Panc1 (cell line): ENCODE data around the gene DAPP1. TPM values are rescaled to one million over a fixed set of nuclear protein-coding genes. Genes with fewer than 3 reads are reported as not detected.

ENCODE experiments used
- ATAC-seq: fragments of 200-7000 bp; cut with Tn5 transposase; 2 replicates; pipeline ENCODE4 v1.9.1; 2020; ENCODE audit warnings: mild to moderate bottlenecking, moderate library complexity
- BruUV-seq: library from RNA; stranded (reverse); fragments of 400-500 nt; replicated peaks from 2 replicates; lab custom pipeline; 2021; lab: Mats Ljungman, UMichigan
- CTCF ChIA-PET: fragments of 300-600 bp; sonication (Branson Sonifier 250); formaldehyde crosslinking; loops from one replicate; lab custom pipeline; 2022; ENCODE audit warnings: antibody characterized with exemption; lab: Charles Lee
- POLR2A ChIA-PET: fragments of 300-600 bp; sonication (Branson Sonifier 250); formaldehyde crosslinking; loops from one replicate; lab custom pipeline; 2022; ENCODE audit warnings: antibody characterized with exemption; lab: Charles Lee
- DNase-seq: peaks from one replicate; pipeline ENCODE4 v3.0.0-alpha.2; 2010; ENCODE audit warnings: low read depth, low spot score
- H3K27ac ChIP-seq: 2 replicates; pipeline ENCODE4 v1.5.1; 2011; ENCODE audit warnings: mild to moderate bottlenecking, low read length, inconsistent platforms
- H3K27me3 ChIP-seq: fragments of 200-500 bp; sonication (Bioruptor generic); 2 replicates; pipeline ENCODE4 v1.6.0; 2014; ENCODE audit warnings: low read length, inconsistent platforms; ENCODE audit not compliant: control insufficient read depth, insufficient read depth
- H3K36me3 ChIP-seq: fragments of 200-500 bp; sonication (Bioruptor generic); 2 replicates; pipeline ENCODE4 v1.5.1; 2014; ENCODE audit warnings: inconsistent platforms, mild to moderate bottlenecking, low read length, moderate library complexity; ENCODE audit not compliant: control insufficient read depth, insufficient read depth
- H3K4me1 ChIP-seq: 2 replicates; pipeline ENCODE4 v1.5.1; 2011; ENCODE audit warnings: inconsistent platforms, mild to moderate bottlenecking, low read length, moderate library complexity; ENCODE audit not compliant: control insufficient read depth, insufficient read depth
- H3K4me3 ChIP-seq, 2 experiments: 2 replicates each; pipeline ENCODE4 v1.5.1; 2011 to 2012; ENCODE audit warnings: low read depth in 2 of 2, low read length in 2 of 2, mild to moderate bottlenecking in 2 of 2, inconsistent platforms in 1 of 2, moderate library complexity in 1 of 2
- H3K9me3 ChIP-seq: fragments of 200-500 bp; sonication (Bioruptor generic); 2 replicates; pipeline ENCODE4 v1.5.1; 2014; ENCODE audit warnings: low read depth, mild to moderate bottlenecking, inconsistent platforms, low read length, moderate library complexity; ENCODE audit not compliant: control insufficient read depth, insufficient read depth
- CTCF ChIP-seq: fragments of 450-650 bp; IDR thresholded peaks from 2 replicates; pipeline ENCODE4 v1.5.1; 2017; ENCODE audit warnings: mild to moderate bottlenecking
- POLR2AphosphoS5 ChIP-seq: IDR thresholded peaks from 2 replicates; pipeline ENCODE4 v1.6.1; 2012; ENCODE audit warnings: mild to moderate bottlenecking, low read depth, low read length, moderate library complexity
- REST ChIP-seq, 2 experiments: IDR thresholded peaks; 2 replicates each; pipeline ENCODE4 v1.6.1; 2011 to 2012; ENCODE audit warnings: low read depth in 2 of 2, control low read depth in 1 of 2, low read length in 1 of 2, mild to moderate bottlenecking in 1 of 2, moderate library complexity in 1 of 2; ENCODE audit not compliant: insufficient read depth in 1 of 2
- SIN3A ChIP-seq: IDR thresholded peaks from 2 replicates; pipeline ENCODE4 v1.6.1; 2012; ENCODE audit warnings: low read depth, mild to moderate bottlenecking, low read length, moderate library complexity, borderline replicate concordance; ENCODE audit not compliant: insufficient read depth
- TCF7L2 ChIP-seq: IDR thresholded peaks from 2 replicates; pipeline ENCODE4 v1.6.1; 2011; ENCODE audit warnings: mild to moderate bottlenecking, low read depth, low read length, inconsistent platforms
- in situ Hi-C: cut with HindIII; loops from 2 replicates; pipeline ENCODE4 v1.10.0; 2016; ENCODE audit warnings: low sequenced_read_pairs, low pct_unique_long_range_greater_than_20kb
- intact Hi-C: fragments of 100-400 bp; cut with micrococcal nuclease; formaldehyde crosslinking; loops from one replicate; pipeline ENCODE4 v1.10.0; 2022; ENCODE audit not compliant: unreplicated experiment
- total RNA-seq: library from RNA; stranded (reverse); gene quantifications from one replicate; pipeline ENCODE4 v1.2.1, GENCODE V29; 2021; ENCODE audit not compliant: unreplicated experiment

Gene DAPP1
- total RNA-seq, 1 experiment from 2014 or later = not detected

- ATAC-seq (no peak), DNase-seq (no peak)
- intact Hi-C loops = no loop called here
- no peak overlapping the region for H3K4me3 ChIP-seq
- ChIA-PET POLR2A (no interaction called here), CTCF (no interaction called here)
- in situ Hi-C loops = no loop called here
- no peaks in the 10 kb centered on the region for H3K36me3 ChIP-seq
- H3K4me1 ChIP-seq = no peaks in the 10 kb centered on the region
- H3K27ac ChIP-seq = no peak overlapping the region
- BruUV-seq = no TSS peak
- H3K27me3 ChIP-seq = no peaks in the 10 kb centered on the region
- no peak for TF ChIP-seq REST (IDR thresholded peaks at IDR 0.05; ENCODE audit: insufficient read depth in 1 of 2, low read depth in 2 of 2, low read length in 1 of 2)
- no peak for TF ChIP-seq SIN3A
- TF ChIP-seq TCF7L2 = no peak
- TF ChIP-seq POLR2AphosphoS5 = no peak
- TF ChIP-seq CTCF = no peak
- no peaks in the 10 kb centered on the region for H3K9me3 ChIP-seq
These were observed 31.8 kb upstream of the DAPP1 start for GRCh38 chr4:99784842-99785241.

- TF ChIP-seq POLR2AphosphoS5 (no peak), CTCF (no peak), TCF7L2 (no peak), SIN3A (no peak), REST (IDR thresholded peaks at IDR 0.05; ENCODE audit: insufficient read depth in 1 of 2, low read depth in 2 of 2, low read length in 1 of 2) (no peak)
- no TSS peak for BruUV-seq
- CTCF ChIA-PET = no interaction called here
- no peak overlapping the region for H3K4me3 ChIP-seq
- H3K4me1 ChIP-seq = no peaks in the 10 kb centered on the region
- in situ Hi-C loops = no loop called here
- DNase-seq (no peak), ATAC-seq (no peak)
- no peaks in the 10 kb centered on the region for H3K27me3 ChIP-seq
- no peaks in the 10 kb centered on the region for H3K9me3 ChIP-seq
- POLR2A ChIA-PET = no interaction called here
- no peak overlapping the region for H3K27ac ChIP-seq
- H3K36me3 ChIP-seq = no peaks in the 10 kb centered on the region
- intact Hi-C loops = no loop called here
These were observed 25.6 kb upstream of the DAPP1 start for GRCh38 chr4:99790796-99791617.
